ENCODE measurements around the gene ATP6V0E2.

- TF ChIP-seq KDM1A (IDR thresholded peaks at IDR 0.05; ENCODE audit: low read depth) (no peak), RAD21 (conservative IDR thresholded peaks at IDR 0.05 in 1 of 2, IDR thresholded peaks at IDR 0.05 in 1 of 2) (no peak)
Measured at GRCh38 chr7:149873970-149874643, 338 bp downstream of the ATP6V0E2 start.
